ENCODE data around the gene FUCA1.
"Not testable (repeated sequence)": the region's sequence is repeated elsewhere in the genome, so short reads cannot be mapped to it uniquely, and the experiment has no call there.

The FUCA1 gene

DNA sequence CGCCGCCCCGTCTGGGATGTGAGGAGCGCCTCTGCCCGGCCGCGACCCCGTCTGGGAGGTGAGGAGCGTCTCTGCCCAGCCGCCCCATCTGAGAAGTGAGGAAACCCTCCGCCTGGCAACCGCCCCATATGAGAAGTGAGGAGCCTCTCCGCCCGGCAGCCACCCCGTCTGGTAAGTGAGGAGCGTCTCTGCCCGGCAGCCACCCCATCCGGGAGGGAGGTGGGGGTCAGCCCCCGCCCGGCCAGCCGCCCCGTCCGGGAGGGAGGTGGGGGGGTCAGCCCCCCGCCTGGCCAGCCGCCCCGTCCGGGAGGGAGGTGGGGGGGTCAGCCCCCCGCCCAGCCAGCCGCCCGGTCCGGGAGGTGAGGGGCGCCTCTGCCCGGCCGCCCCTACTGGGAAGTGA lies 15.0 kb downstream of the FUCA1 start:
- DNase-seq (ENCODE audit: low read depth in 1 of 2, low spot score in 1 of 2); H3K27me3 ChIP-seq (ENCODE audit: insufficient read depth, poor library complexity, severe bottlenecking); H3K27ac ChIP-seq (replicated peaks); H3K4me3 ChIP-seq (replicated peaks; ENCODE audit: insufficient read depth, low read length): not testable (repeated sequence)

DNA sequence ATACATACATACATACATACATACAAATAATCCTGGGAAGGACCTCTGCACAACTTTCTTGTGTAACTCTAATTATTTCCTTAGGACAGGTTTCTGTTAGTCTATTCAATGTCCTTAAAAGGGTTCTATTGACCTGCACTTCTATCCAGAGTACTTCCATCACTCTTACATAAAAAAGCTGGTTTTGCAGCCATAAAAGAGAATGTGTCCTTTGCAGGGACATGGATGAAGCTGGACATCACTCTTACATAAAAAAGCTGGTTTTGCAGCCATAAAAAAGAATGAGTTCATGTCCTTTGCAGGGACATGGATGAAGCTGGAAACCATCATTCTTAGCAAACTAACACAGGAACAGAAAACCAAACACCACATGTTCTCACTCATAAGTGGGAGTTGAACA lies 16.7 kb downstream of the FUCA1 start:
- not testable (repeated sequence) for H3K4me3 ChIP-seq (replicated peaks; ENCODE audit: insufficient read depth, low read length); H3K27ac ChIP-seq (replicated peaks); H3K27me3 ChIP-seq (ENCODE audit: insufficient read depth, poor library complexity, severe bottlenecking); DNase-seq (ENCODE audit: low read depth in 1 of 2, low spot score in 1 of 2)

DNA sequence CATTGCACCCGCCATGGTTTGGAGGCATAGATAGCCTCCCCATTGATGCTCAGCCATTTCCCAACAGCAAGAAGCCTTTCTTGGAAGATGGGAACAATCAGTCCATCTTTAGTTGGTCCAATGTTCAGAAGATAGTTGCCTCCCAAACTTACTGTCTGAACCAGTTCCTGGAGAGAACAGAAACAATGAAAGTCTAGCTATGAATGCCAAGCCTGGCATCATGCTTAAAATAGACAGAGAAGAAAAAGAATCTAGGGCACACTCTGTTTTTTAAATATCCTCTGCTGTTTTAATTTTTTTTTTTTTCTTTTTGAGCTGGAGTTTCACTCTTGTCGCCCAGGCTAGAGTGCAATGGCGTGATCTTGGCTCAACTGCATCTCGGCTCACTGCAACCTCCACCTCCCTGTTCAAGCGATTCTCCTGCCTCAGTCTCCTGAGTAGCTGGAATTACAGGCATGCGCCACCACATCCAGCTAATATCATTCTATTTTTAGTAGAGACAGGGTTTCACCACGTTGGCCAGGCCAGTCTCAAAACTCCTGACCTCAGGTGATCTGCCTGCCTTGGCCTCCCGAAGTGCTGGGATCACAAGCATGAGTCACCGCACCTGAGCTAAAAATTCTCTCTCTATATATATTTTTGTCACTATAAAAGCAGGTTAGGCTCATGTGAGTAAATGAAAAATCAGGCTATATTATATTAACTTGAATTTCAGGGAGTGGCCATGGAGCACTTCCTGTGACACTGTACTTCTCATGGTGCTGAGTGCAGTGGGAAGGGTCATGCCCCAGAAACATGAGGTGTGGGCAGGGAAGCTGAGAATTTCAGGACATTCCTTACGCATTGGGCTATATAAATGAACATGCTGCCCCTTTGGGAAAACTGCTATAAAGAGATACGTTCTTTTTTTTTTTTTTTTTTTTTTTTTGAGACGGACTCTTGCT lies 19.1 kb downstream of the FUCA1 start:
- no peak overlapping the region for H3K27ac ChIP-seq (replicated peaks)
- no peak for TF ChIP-seq SPI1 (IDR thresholded peaks at IDR 0.05; ENCODE audit: borderline replicate concordance, low read depth)
- no peak for TF ChIP-seq POLR2AphosphoS5 (IDR thresholded peaks at IDR 0.05; ENCODE audit: low read depth)
- no peak for TF ChIP-seq GABPA (IDR thresholded peaks at IDR 0.05; ENCODE audit: low read depth)
- TF ChIP-seq, protein P1, sequence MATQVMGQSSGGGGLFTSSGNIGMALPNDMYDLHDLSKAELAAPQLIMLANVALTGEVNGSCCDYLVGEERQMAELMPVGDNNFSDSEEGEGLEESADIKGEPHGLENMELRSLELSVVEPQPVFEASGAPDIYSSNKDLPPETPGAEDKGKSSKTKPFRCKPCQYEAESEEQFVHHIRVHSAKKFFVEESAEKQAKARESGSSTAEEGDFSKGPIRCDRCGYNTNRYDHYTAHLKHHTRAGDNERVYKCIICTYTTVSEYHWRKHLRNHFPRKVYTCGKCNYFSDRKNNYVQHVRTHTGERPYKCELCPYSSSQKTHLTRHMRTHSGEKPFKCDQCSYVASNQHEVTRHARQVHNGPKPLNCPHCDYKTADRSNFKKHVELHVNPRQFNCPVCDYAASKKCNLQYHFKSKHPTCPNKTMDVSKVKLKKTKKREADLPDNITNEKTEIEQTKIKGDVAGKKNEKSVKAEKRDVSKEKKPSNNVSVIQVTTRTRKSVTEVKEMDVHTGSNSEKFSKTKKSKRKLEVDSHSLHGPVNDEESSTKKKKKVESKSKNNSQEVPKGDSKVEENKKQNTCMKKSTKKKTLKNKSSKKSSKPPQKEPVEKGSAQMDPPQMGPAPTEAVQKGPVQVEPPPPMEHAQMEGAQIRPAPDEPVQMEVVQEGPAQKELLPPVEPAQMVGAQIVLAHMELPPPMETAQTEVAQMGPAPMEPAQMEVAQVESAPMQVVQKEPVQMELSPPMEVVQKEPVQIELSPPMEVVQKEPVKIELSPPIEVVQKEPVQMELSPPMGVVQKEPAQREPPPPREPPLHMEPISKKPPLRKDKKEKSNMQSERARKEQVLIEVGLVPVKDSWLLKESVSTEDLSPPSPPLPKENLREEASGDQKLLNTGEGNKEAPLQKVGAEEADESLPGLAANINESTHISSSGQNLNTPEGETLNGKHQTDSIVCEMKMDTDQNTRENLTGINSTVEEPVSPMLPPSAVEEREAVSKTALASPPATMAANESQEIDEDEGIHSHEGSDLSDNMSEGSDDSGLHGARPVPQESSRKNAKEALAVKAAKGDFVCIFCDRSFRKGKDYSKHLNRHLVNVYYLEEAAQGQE (IDR thresholded peaks at IDR 0.05; ENCODE audit: insufficient replicate concordance, low read depth), result no peak
- TF ChIP-seq, protein P2, sequence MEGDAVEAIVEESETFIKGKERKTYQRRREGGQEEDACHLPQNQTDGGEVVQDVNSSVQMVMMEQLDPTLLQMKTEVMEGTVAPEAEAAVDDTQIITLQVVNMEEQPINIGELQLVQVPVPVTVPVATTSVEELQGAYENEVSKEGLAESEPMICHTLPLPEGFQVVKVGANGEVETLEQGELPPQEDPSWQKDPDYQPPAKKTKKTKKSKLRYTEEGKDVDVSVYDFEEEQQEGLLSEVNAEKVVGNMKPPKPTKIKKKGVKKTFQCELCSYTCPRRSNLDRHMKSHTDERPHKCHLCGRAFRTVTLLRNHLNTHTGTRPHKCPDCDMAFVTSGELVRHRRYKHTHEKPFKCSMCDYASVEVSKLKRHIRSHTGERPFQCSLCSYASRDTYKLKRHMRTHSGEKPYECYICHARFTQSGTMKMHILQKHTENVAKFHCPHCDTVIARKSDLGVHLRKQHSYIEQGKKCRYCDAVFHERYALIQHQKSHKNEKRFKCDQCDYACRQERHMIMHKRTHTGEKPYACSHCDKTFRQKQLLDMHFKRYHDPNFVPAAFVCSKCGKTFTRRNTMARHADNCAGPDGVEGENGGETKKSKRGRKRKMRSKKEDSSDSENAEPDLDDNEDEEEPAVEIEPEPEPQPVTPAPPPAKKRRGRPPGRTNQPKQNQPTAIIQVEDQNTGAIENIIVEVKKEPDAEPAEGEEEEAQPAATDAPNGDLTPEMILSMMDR (IDR thresholded peaks at IDR 0.05; ENCODE audit: insufficient read depth, low read length), result no peak
- no peaks in the 10 kb centered on the region for H3K27me3 ChIP-seq (ENCODE audit: insufficient read depth, poor library complexity, severe bottlenecking)
- H3K4me3 ChIP-seq (replicated peaks; ENCODE audit: insufficient read depth, low read length), result no peak overlapping the region
- DNase-seq (ENCODE audit: low read depth in 1 of 2, low spot score in 1 of 2), result no peak

DNA sequence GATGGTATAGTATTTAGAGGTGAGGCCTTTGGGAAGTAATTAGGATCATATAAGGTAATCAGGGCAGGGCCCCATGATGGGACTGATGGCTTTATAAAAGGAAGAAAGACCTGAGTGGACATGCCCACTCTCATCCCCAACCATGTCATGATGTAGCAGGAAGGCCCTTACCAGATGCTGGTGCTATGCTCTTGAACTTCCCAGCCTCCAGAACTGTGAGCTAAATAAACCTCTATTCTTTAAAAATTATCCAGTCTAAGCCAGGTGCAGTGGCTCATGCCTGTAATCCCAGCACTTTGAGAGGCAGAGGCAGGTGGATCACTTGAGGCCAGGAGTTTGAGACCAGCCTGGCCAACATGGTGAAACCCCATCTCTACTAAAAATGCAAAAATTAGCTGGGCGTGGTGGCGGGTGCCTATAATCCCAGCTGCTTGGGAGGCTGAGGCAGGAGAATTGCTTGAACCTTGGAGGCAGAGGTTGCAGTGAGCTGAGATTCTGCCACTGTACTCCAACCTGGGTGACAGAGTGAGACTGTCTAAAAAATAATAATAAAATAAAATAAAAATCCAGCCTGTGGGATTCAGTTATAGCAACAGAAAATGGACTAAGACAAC lies 20.5 kb downstream of the FUCA1 start:
- H3K4me3 ChIP-seq (replicated peaks; ENCODE audit: insufficient read depth, low read length); H3K27me3 ChIP-seq (ENCODE audit: insufficient read depth, poor library complexity, severe bottlenecking); DNase-seq (ENCODE audit: low read depth in 1 of 2, low spot score in 1 of 2); H3K27ac ChIP-seq (replicated peaks): not testable (repeated sequence)

DNA sequence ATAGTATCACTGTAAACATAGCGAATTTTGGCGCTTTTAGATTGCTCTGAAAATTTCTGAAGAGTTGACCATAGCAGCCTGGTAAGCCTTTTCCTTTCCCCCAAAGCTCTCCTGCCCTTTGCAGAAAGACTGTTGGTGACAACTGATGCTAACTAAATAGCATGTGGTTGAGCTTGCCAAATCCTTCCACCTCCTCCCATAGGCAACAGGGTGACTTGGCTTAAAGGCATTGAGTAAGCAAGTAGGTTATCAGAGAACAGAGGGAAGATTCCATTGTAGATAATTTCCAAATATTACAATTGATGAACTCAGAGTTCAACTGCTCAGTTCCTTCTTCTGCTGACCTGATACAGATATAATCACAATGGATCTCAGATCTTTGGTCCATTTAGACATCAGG lies 22.9 kb downstream of the FUCA1 start:
- DNase-seq (ENCODE audit: low read depth in 1 of 2, low spot score in 1 of 2), result peak in 1 of 2 experiments; percentile 36
- H3K27ac ChIP-seq (replicated peaks), result peak overlapping the region; percentile 13; the same call in 1 of the 2 replicates
- H3K27me3 ChIP-seq (ENCODE audit: insufficient read depth, poor library complexity, severe bottlenecking), result no peaks in the 10 kb centered on the region
- no peak for TF ChIP-seq GABPA (IDR thresholded peaks at IDR 0.05; ENCODE audit: low read depth)
- TF ChIP-seq POLR2AphosphoS5 (IDR thresholded peaks at IDR 0.05; ENCODE audit: low read depth), result no peak
- TF ChIP-seq, protein P2 (IDR thresholded peaks at IDR 0.05; ENCODE audit: insufficient read depth, low read length), result no peak
- TF ChIP-seq SPI1 (IDR thresholded peaks at IDR 0.05; ENCODE audit: borderline replicate concordance, low read depth), result no peak
- TF ChIP-seq, protein P1 (IDR thresholded peaks at IDR 0.05; ENCODE audit: insufficient replicate concordance, low read depth), result no peak
- H3K4me3 ChIP-seq (replicated peaks; ENCODE audit: insufficient read depth, low read length), result no peak overlapping the region
